NCI-H1417 treated with DMSO at 0.1 percent for 48 hours (cell line): ENCODE data around the gene MC5R.
"Not testable (repeated sequence)": the region's sequence is repeated elsewhere in the genome, so short reads cannot be mapped to it uniquely, and the experiment has no call there.

Experiments
- DNase-seq: peaks from one replicate; lab custom pipeline; 2025; lab: John Stamatoyannopoulos, UW

Gene MC5R

DNA sequence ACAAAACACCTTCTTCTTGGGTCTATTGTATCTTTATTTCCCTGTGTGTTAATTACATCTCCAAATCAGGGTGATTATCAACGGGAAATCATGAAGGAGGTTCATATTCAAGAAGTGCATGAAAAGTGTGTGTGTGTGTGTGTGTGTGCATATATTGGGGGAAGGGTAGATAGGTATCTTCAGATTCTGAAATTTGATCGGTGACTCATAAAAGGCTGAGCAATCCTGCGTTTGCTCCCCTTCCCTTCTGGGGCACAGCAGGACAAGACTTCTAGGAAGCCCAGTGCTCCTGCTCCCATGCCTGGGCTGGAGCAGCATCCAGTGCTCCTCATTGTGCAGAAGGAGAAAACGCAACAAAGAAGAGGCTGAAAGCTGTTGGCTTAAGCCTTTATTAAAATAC is 25.8 kb downstream of the MC5R start:
- DNase-seq = no peak

DNA sequence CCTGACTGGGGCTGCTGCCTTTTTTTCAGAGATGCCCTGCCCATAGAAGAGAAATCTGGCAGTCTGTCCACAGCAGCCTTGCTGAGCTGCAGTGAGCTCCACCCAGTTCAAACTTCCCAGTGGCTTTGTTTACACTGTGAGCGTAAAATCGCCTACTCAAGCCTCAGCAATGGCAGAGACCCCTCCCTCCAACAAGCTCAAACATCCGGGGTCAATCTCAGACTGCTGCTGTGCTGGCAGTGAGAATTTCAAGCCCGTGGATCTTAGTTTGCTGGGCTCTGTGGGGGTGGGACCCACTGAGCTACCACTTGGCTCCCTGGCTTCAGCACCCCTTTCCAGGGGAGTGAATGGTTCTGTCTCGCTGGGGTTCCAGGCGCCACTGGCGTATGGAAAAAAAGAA is 38.9 kb downstream of the MC5R start:
- DNase-seq = not testable (repeated sequence)

DNA sequence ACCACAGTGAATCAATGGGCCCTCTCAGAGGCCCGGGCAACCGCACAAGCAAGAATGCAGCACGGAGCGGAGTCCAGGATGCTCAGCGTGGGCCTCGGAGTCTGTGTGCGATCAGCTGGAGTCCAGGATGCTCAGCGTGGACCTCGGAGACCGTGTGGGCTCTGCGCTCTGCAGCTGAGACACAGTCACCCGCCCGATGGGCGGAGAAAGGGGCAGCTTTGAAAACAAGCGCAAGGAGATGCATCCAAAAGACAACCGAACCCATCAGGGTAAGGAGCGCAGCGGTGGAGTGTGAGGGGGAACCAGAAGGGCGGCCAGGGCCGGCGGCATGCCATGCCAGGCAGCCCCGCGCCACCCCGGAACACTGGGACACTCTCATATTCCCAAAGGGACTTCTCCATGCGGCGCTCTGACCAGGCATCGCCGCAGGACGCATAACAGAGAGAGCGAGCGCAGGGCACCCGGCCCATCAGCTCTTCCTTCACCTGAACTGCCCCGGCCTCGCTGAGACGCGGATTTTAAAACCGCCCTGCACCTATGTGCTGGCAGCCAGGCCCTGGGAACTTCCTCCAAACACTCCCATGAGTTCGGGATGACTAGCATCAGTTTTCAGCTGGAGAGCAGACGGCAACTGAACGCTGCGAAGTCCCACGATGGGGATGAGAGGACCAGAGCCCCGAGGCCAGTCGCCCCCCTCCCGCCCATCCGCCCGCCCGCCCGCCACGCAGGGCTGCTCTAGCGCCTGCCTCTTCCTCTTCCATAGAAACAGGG is 44.7 kb downstream of the MC5R start:
- no peak for DNase-seq

DNA sequence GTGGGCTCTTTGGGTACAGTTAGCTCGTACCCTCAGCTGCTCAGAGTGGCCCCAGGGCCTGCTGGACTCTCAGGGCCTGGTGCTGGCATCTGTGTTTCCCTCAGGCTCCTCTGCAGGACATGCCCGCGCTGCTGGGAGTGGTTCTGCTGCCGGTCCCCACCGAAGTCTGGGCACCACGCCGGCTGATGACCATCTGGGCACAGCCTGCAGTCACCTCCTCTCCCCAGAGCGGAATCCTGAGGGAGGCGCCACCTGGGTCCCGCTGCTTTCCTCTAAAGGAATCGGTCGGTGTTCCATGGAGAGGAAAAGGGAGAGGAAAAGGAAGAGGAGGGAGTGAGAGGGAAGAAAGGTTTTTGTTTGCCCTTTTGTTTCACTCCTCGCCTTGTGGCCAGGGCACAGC is 47.8 kb downstream of the MC5R start:
- no peak for DNase-seq

DNA sequence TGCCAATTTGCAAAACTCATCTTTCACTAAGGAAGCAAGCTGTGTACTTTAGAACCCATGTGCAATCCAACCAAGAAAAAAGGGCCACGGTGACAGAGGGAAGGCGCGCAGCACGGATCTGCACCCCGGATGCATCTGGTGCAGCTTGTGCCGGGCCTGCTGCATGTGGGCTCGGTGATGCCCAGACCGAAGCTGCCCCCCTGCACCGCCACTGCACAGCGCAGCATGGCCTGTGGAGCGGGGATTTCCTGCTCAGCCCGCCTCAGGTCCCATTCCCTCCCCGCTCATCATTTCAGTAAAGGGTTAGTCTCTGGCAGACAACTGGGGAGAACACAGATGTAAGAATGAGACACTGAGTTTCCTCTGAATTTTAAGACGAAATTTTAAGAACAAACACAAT is 48.4 kb downstream of the MC5R start:
- no peak for DNase-seq

DNA sequence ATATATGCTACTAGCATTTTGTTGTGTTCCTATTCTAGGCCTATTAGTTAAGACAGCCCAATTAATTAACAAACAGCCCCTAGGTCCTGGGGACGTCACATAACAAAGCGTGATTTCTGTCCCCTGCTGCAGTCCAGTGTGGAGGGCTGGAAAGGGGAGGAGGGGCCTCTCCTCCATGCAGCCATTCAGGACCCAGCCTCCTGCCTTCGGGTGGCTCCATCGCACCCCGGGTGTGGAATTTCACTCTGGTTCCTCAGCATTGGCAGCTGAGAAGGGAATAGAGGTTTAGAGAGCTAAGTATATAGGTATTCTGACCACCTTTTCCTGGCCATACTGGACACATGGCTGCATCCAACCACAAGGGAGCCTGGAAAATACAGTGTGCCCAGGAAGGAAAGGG is 49.0 kb downstream of the MC5R start:
- DNase-seq = no peak

DNA sequence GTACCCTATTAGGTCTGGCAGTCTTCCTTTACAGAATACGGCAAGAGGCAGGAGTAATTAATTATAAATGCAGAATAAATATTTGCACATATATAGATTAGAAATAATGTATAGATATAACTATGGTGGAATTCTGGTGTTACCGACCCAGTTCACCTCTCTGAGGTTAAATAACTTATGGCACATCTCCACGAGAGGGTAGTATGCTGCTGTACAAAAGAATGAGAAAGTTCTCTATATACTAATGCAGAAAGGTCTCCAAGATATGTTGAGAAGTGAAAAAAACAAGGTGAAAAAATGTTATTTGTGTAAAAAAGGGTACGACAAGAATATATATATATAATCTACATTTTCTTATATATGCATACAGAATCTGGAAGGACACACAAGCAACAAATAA is 50.6 kb downstream of the MC5R start:
- no peak for DNase-seq
